AG09309 (cell line): Measurements from ENCODE around the gene ADSS1.

Experiments used
- DNase-seq: peaks from one replicate; pipeline ENCODE4 v3.0.0-alpha.2; 2010; ENCODE audit warnings: low read depth
- H3K4me3 ChIP-seq: 2 replicates; pipeline ENCODE4 v1.5.1; 2011; ENCODE audit warnings: mild to moderate bottlenecking, low read depth, low read length, moderate library complexity; ENCODE audit not compliant: control insufficient read depth
- TF ChIP-seq, protein P1 (sequence below): IDR thresholded peaks from 2 replicates; pipeline ENCODE4 v1.5.1; 2011; ENCODE audit warnings: mild to moderate bottlenecking, low read depth, low read length, inconsistent platforms; ENCODE audit not compliant: insufficient read depth, control insufficient read depth; ENCODE audit errors: missing control alignments

Gene ADSS1

DNA sequence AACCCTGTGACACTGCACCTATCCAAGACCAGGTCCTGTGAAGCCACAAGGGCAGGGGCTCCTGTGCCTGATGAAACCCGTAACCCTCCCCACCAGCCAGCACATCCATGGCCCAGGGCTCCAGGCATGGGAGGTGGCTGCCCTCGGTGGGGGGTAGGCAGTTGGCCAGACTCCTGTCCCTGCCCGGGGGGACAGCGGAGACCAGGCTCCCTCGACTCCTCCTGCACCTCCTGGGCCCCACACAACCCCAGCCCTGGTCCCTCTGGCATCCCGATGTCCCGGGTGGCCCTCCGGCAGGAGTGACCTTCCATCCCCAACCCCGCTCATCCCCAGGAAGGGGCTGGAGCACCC is 60.2 kb downstream of the ADSS1 start:
- H3K4me3 ChIP-seq, result no peak overlapping the region
- no peak for DNase-seq
- TF ChIP-seq, protein P1, sequence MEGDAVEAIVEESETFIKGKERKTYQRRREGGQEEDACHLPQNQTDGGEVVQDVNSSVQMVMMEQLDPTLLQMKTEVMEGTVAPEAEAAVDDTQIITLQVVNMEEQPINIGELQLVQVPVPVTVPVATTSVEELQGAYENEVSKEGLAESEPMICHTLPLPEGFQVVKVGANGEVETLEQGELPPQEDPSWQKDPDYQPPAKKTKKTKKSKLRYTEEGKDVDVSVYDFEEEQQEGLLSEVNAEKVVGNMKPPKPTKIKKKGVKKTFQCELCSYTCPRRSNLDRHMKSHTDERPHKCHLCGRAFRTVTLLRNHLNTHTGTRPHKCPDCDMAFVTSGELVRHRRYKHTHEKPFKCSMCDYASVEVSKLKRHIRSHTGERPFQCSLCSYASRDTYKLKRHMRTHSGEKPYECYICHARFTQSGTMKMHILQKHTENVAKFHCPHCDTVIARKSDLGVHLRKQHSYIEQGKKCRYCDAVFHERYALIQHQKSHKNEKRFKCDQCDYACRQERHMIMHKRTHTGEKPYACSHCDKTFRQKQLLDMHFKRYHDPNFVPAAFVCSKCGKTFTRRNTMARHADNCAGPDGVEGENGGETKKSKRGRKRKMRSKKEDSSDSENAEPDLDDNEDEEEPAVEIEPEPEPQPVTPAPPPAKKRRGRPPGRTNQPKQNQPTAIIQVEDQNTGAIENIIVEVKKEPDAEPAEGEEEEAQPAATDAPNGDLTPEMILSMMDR, result no peak

DNA sequence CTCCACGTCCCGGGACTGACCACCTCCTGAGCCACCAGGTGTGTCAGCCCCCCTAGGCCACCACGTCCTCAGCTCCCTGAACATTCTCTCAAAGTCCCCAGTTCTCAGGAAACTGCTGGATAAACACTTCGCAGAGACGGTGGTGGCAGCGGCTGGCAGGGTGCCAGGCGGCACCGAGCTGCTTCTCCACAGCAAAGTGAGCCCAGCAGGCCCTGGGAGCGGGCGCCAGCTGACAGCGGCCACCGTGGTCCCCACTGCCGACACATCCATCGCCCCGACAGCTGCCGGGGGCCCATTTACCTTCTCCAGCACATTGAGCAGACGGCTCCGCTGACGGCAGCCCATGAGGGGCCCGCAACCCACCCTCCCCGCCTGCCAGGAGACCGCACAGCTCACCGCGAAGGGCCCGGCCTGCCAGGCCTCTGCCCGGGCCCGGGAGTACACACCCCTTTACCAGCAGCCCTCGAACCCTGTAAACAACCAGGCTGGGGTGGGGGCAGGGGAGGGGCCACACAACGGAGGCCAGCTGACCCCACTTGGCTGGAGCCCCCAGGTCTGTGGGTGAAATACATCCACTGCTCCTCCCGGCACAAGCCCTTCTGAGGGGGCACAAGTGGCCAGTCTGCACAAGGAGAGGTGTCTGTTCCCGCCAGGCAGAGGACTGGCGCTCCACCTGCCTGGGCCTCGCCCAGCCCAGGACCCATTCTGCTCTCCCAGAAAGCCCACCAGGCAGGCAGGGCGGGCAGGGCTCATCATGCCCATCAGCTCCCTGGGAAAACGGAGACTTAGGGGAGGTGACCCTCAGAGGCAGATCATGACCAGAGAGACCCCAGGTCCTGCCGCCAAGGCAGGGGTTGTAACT is 61.0 kb downstream of the ADSS1 start:
- H3K4me3 ChIP-seq, result no peak overlapping the region
- TF ChIP-seq, protein P1, result no peak
- DNase-seq, result no peak

DNA sequence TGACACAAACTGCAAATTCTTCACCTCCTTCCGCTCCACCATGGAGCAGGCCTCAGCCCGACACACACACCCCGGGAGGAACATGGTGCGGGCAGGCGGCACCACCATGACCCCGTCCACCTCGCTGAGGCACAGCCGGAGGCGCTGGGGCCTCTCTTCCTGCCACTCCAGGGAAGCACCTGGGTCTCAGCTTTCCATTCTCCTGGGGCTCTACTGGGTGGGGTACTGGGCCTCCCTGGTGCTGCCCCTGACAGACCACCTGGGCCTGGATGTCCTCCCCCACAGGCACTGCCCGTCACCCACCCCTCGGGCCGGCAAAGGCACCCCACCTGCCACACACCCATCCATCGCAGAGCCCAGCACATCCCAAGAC is 61.7 kb downstream of the ADSS1 start:
- DNase-seq, result no peak
- TF ChIP-seq, protein P1, result no peak
- H3K4me3 ChIP-seq, result no peak overlapping the region

DNA sequence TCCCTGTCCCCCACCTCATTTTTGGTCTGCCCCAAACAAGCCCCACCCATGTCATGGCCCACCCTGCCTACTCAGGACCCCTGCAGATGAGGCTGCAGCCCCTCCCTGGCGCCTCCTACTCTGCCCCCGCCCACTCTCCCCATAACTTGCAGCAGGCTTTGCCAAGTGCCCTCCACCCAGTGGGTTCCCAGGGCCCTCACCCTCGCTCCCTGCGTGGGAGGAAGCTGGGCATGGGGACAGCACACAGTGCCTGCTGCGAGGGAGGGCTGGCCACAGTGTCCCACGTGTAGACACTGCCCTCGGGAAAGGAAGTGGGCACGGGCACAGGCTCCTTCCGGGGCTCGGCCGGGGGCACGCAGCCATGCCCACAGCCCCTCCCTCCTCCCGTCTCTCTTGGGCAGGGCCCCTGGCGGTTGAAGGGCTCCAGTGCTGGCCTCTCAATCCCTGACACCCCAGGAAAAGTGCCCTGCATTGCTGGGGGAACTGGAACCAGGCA is 62.1 kb downstream of the ADSS1 start:
- no peak for DNase-seq
- H3K4me3 ChIP-seq, result no peak overlapping the region
- TF ChIP-seq, protein P1, result no peak

DNA sequence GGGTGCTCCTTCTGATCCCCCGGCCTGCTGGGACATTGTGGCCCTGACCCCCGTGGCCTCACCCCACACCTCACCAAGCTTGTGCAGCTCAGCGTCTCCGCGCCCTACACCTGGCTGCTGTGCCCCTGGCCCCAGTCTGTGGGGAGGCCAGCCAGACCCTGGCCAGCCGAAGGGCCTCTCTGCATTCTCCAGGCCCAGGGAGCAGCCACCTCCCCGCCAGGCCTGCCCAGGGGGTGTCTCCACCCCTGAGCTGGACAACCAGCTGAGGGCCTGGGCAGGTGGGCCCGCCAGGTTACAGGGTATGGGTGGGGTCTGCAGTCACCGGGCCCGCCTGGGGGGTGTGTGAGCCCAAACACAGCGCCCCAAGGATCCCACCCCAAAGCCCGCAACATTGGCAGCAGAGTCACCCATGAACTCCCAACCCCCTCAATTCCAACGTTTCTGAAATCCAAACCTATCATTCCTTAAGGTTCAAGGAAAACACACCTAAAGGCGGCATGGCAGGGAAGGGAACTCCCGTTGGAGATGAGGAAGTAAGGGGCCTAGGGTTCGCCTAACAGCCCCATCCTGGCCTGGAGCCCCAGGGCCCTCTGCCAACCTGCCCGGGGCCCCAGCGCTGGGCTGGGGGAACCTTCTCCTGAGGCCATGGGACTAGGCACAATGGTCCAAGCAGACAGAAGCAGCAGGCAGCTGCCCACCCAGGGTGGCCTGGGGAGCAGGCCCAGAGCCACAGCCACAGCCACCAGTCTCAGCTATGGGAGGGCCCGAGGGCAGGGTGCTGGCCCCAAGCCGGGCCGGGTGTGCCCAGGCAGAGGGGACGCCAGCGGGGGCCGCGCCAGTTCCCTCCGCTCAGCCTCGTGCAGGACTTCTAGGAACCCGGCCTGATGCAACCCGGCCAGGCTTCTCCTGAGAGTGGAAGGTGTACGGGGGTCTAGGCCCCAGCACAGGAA is 63.0 kb downstream of the ADSS1 start:
- TF ChIP-seq, protein P1, result no peak
- DNase-seq, result no peak
- no peak overlapping the region for H3K4me3 ChIP-seq

DNA sequence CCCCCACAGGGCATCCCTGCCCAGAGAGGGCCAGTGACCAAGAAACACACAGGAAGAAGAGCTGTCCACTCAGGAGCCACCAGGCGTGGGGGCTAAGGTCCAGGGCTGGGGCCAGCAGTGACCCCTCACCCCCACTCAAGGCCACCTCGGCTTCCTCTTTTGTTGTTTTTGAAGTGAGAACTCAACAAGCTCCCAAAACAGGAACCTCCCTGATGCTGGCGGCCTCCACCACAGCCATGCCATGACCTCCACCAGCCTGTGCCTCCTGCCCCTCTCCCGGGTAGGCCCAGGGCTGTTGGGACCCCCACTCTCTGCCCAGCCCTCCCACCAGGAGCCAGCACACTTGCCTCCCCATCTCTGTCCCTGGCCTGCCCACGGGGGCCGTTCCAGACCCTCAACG is 63.7 kb downstream of the ADSS1 start:
- TF ChIP-seq, protein P1, result no peak
- DNase-seq, result no peak
- no peak overlapping the region for H3K4me3 ChIP-seq
